Smooth muscle cell (in vitro differentiated cells): Measurements from ENCODE around the gene STIMATE. TPM values are rescaled to one million over a fixed set of nuclear protein-coding genes. Genes with fewer than 3 reads are reported as not detected.

Experiments
- DNase-seq: peaks from one replicate; lab custom pipeline; 2025; ENCODE audit not compliant: unreplicated experiment; lab: John Stamatoyannopoulos, UW
- H2AFZ ChIP-seq: fragments of 200-600 bp; sonication (generic); 2 replicates; pipeline ENCODE4 v1.6.0; 2016; ENCODE audit warnings: antibody characterized with exemption, low read depth, mild to moderate bottlenecking
- H3F3A ChIP-seq: fragments of 200-600 bp; sonication (generic); 2 replicates; pipeline ENCODE4 v1.6.0; 2017; ENCODE audit warnings: antibody characterized with exemption, low read depth
- H3K27ac ChIP-seq: fragments of 200-600 bp; sonication (generic); 2 replicates; pipeline ENCODE4 v1.5.1; 2016; ENCODE audit warnings: low read depth, mild to moderate bottlenecking
- H3K27me3 ChIP-seq: fragments of 200-600 bp; sonication (generic); 2 replicates; pipeline ENCODE4 v1.6.1; 2016; ENCODE audit warnings: low read depth, mild to moderate bottlenecking
- H3K36me3 ChIP-seq: fragments of 200-600 bp; sonication (generic); 2 replicates; pipeline ENCODE4 v1.5.1; 2016; ENCODE audit warnings: low read depth
- H3K4me1 ChIP-seq: fragments of 200-600 bp; sonication (generic); 2 replicates; pipeline ENCODE4 v1.5.1; 2016; ENCODE audit warnings: low read depth
- H3K4me2 ChIP-seq: fragments of 200-600 bp; sonication (generic); 2 replicates; pipeline ENCODE4 v1.6.0; 2016; ENCODE audit warnings: mild to moderate bottlenecking
- H3K4me3 ChIP-seq: fragments of 200-600 bp; sonication (generic); 2 replicates; pipeline ENCODE4 v1.5.1; 2016; ENCODE audit warnings: mild to moderate bottlenecking
- H3K79me2 ChIP-seq: fragments of 200-600 bp; sonication (generic); 2 replicates; pipeline ENCODE4 v1.6.0; 2016; ENCODE audit warnings: low read depth, mild to moderate bottlenecking
- H3K9ac ChIP-seq: fragments of 200-600 bp; sonication (generic); 2 replicates; pipeline ENCODE4 v1.6.0; 2016; ENCODE audit warnings: low read depth
- H3K9me3 ChIP-seq: fragments of 200-600 bp; sonication (generic); replicated peaks from 2 replicates; pipeline ENCODE4 v1.5.1; 2016; ENCODE audit warnings: low read depth
- H4K20me1 ChIP-seq: fragments of 200-600 bp; sonication (generic); 2 replicates; pipeline ENCODE4 v1.6.0; 2016; ENCODE audit warnings: low read depth
- CTCF ChIP-seq: fragments of 200-600 bp; sonication (generic); IDR thresholded peaks from 2 replicates; pipeline ENCODE4 v1.5.1; 2017; ENCODE audit warnings: borderline replicate concordance, mild to moderate bottlenecking, antibody characterized with exemption; ENCODE audit not compliant: insufficient read depth, poor library complexity, severe bottlenecking
- WGBS: methylation state at CpG from one replicate; pipeline ENCODE4 v1.1.7; 2016; ENCODE audit warnings: low lambda C conversion rate; 5-methylcytosine and 5-hydroxymethylcytosine counted together
- polyA plus RNA-seq: library from polyadenylated mRNA; unstranded; fragments of >200 nt; fragmentation: Nextera tagmentation; extraction: Ambion mirVana; gene quantifications from 2 replicates; pipeline ENCODE4 v1.2.1, GENCODE V29; 2016
- total RNA-seq: library from RNA; depleted of rRNA; stranded (reverse); fragments of >200 nt; gene quantifications from 2 replicates; pipeline ENCODE4 v1.2.3, GENCODE V29; 2014

STIMATE gene
- total and polyA plus RNA-seq, 2 experiments from 2014 or later, result 12.8 to 18.1 TPM

- Histone ChIP-seq H3K4me2 (no peak overlapping the region), H3K9ac (no peak overlapping the region), H2AFZ (no peak overlapping the region), H3K9me3 (no peaks in the 10 kb centered on the region), H3F3A (no peaks in the 10 kb centered on the region), H3K4me1 (no peaks in the 10 kb centered on the region), H3K36me3 (no peaks in the 10 kb centered on the region), H3K4me3 (no peak overlapping the region), H3K27ac (no peak overlapping the region), H3K79me2 (no peaks in the 10 kb centered on the region), H3K27me3 (no peaks in the 10 kb centered on the region), H4K20me1 (no peaks in the 10 kb centered on the region)
- no peak for DNase-seq
- 95% methylated on average over 10 of the region's 10 CpGs for WGBS
- TF ChIP-seq CTCF, result no peak
Observed at GRCh38 chr3:52817221-52817620, 80.1 kb downstream of the STIMATE start.

- H3K4me1 ChIP-seq, result no peaks in the 10 kb centered on the region
- no peaks in the 10 kb centered on the region for H3K9me3 ChIP-seq
- no peak overlapping the region for H2AFZ ChIP-seq
- H3K27me3 ChIP-seq, result no peaks in the 10 kb centered on the region
- no peak overlapping the region for H3K4me3 ChIP-seq
- no peaks in the 10 kb centered on the region for H4K20me1 ChIP-seq
- H3K4me2 ChIP-seq, result no peak overlapping the region
- no peak for DNase-seq
- WGBS, result 95% methylated on average over 10 of the region's 10 CpGs
- no peak overlapping the region for H3K27ac ChIP-seq
- no peak for TF ChIP-seq CTCF
- no peak overlapping the region for H3K9ac ChIP-seq
- H3K36me3 ChIP-seq, result no peaks in the 10 kb centered on the region
- no peaks in the 10 kb centered on the region for H3F3A ChIP-seq
- no peaks in the 10 kb centered on the region for H3K79me2 ChIP-seq
Observed at GRCh38 chr3:52816654-52817053, 80.7 kb downstream of the STIMATE start.

GRCh38 chr3:52816199-52816598 is 81.1 kb downstream of the STIMATE start:
- Histone ChIP-seq H3F3A (no peaks in the 10 kb centered on the region), H3K79me2 (no peaks in the 10 kb centered on the region), H3K4me2 (no peak overlapping the region), H3K27ac (no peak overlapping the region), H3K27me3 (no peaks in the 10 kb centered on the region), H4K20me1 (no peaks in the 10 kb centered on the region), H3K4me1 (no peaks in the 10 kb centered on the region), H3K36me3 (no peaks in the 10 kb centered on the region), H2AFZ (no peak overlapping the region), H3K9ac (no peak overlapping the region), H3K4me3 (no peak overlapping the region), H3K9me3 (no peaks in the 10 kb centered on the region)
- DNase-seq, result no peak
- TF ChIP-seq CTCF, result no peak
- 91% methylated on average over 6 of the region's 6 CpGs for WGBS

GRCh38 chr3:52813810-52814209 is 83.5 kb downstream of the STIMATE start:
- WGBS, result 88% methylated on average over 8 of the region's 8 CpGs
- no peak overlapping the region for H3K4me3 ChIP-seq
- H3K9me3 ChIP-seq, result no peaks in the 10 kb centered on the region
- H3F3A ChIP-seq, result no peaks in the 10 kb centered on the region
- H3K4me2 ChIP-seq, result no peak overlapping the region
- H3K79me2 ChIP-seq, result no peaks in the 10 kb centered on the region
- H4K20me1 ChIP-seq, result no peaks in the 10 kb centered on the region
- no peaks in the 10 kb centered on the region for H3K36me3 ChIP-seq
- no peak overlapping the region for H2AFZ ChIP-seq
- DNase-seq, result no peak
- TF ChIP-seq CTCF, result no peak
- H3K27ac ChIP-seq, result no peak overlapping the region
- peaks cover under 1% of the 10 kb centered on the region for H3K27me3 ChIP-seq
- H3K4me1 ChIP-seq, result no peaks in the 10 kb centered on the region
- no peak overlapping the region for H3K9ac ChIP-seq
